GM21786 (cell line): ENCODE results near the gene LRRC8D.
A peak's percentile ranks its signal among the peaks of the same experiment; 100 is the strongest.
"Not testable (repeated sequence)": the region's sequence is repeated elsewhere in the genome, so short reads cannot be mapped to it uniquely, and the experiment has no call there.

Experiments
- ATAC-seq: cut with Tn5 transposase; IDR thresholded peaks from one replicate; pipeline ENCODE4 v1.9.1; 2021; ENCODE audit not compliant: unreplicated experiment

Gene LRRC8D

DNA sequence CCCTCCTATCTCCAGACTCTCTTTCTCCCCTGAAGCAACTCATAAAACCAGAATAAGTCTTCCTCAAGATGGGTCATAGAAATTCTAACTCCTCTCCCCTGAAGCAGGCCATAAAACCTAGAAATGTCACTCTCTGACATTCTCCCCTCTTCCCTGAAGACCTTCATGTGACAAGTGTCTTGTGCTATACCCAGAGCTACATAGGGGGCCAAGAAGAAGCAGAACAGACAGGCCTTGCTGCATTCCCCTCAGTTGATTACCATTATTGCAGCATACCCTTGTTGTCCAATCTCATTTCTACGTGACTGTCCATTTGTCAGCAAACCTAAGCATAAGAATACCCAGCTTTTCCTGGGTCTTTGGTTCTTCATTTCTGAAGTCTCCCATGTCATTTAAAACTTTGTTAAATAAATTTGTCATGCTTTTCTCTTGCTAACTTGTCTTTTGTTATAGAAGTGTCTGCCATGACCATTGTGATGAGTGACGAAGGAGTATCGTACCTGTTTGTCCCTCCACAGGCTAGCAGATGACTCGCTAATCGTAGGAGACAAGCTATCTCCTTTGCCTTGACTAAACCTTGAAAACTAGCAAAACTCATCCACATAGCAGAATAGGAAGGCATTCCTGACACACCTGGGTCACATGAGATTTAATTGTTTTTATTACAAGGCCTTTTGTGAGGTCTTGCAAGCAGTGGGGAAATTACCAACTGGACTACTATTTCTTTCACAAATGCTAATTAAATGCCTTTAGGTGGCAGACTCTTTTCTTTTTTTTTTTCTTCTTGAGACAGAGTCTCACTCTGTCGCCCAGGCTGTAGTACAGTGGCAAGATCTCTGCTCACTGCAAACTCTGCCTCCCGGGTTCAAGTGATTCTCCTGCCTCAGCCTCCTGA is 134.7 kb downstream of the LRRC8D start:
- no peak for ATAC-seq

DNA sequence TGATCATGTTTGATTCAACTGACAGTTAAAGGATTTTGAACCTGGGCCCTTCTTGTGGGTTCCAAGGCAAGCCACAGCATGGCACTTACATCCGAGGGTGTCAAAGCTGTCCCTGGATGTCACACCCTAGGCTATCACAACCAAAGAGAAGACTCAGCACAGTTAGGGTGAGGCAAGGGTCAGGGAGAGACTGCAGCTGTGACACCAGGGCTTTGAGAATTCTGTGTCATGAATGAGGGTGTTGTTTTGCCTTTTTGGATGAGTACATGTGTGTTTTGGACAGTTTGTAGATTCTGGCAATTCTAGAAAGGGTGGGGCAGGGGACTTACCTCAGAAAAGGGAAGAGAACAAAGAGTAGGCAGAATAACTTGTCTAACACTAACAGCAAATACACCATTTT is 136.3 kb downstream of the LRRC8D start:
- no peak for ATAC-seq

- ATAC-seq, result no peak
These were observed 138.2 kb downstream of the LRRC8D start for GRCh38 chr1:89958851-89959654.

DNA sequence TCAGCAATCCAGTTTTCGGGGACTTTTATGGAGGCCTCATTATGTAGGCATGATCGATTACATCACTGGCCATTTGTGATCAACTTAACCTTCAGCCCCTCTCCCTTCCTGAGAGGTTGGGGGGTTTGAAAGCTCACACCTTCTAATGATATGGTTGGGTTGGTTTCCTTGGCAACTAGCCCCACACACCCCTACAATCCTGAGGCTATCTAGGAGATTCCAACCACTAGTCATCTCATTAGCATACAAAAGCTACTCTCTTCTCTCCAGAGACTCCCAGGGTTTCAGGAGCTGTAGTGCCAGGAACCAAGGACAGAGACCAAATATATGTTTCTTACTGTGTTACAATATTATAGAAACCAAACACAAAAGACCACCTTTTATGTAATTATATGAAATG is 138.9 kb downstream of the LRRC8D start:
- no peak for ATAC-seq

DNA sequence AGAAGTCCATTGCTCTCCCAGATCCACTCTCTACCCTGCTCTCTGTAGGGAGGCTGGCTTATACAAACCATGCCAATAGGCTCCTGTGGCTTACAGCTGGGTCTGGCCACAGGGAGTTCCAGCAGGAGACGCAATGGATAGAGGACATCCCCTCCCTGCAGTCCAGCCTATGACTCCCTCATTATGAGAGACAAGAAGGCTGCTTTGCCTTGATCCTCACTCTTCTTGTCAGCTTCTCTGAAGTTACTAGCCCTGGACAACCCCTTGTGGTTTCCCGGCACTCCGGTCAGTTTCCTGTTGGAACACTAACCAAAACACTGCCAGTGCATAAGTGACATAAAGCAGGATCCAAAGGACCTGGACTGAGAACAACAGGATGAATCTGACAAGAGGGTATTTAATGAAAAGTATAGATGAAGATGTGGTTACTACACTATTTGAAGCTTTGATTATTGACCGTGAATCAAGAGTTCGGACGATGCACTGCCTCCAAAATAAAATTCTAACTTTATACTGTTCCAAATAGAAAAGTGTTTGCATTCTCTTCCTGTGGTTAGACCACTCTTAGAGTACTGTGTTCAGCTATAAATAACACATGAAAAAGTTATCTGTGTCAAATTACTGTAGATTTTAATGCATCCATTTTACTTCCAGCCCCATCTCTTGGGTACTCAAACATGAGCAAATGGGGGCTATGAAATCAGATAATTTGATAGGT is 141.4 kb downstream of the LRRC8D start:
- no peak for ATAC-seq

DNA sequence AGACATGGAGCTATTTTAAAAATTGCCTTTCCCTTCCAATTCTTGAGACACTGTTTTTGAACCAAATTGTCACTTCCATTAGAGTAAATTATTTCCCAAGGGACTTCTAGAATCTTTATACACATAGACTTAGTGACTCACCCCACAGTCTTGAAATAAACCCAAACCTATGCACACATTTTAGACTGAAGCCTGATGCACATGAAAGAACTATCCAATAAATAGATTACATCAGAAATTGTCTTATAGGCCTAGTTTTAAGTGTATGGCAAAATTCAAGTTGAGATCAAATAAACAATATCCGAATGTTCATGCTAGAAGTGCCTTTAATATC is 141.9 kb downstream of the LRRC8D start:
- ATAC-seq, result no peak

- no peak for ATAC-seq
These were observed 144.4 kb downstream of the LRRC8D start for GRCh38 chr1:89965193-89965768.

DNA sequence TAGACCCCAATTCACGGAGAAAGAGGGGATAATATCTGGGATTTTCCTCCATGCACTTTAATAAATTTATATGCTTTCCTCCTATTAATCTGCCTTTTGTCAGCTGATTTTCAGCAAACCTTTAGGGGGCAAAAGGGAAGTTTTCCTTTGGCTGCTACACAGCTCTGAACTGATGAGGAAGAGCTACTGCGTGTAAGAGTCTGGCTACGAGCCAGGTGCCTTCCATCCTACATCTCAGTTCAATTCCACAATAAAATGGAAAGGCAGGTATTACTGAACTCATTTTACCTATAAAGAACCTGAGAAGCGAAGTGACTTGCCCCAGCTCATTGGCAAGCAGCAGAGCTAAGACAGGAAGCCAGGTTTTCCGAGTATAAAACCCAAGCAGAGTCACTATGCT is 145.8 kb downstream of the LRRC8D start:
- no peak for ATAC-seq

DNA sequence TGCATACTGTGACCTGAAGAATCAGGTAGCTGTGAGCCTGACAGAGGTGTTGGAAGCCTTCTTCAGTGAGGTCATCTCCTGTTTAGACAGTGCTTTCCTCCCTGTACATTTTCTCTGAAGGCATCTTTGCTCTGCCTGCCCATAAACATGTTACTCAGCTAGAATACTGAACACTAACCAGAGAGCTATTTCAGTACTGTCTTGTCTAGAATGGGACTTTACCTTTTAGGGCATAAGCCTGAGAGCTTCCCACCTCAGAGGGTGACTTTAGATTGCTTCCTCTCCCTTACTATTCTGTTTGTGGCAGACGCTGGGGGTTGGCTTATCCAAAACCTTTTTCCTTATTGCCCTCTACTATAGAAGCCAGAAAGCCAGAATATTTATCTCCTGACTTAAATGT is 150.8 kb downstream of the LRRC8D start:
- peak; percentile 73 for ATAC-seq

- ATAC-seq, result no peak
These were observed 151.2 kb downstream of the LRRC8D start for GRCh38 chr1:89972024-89972423.

DNA sequence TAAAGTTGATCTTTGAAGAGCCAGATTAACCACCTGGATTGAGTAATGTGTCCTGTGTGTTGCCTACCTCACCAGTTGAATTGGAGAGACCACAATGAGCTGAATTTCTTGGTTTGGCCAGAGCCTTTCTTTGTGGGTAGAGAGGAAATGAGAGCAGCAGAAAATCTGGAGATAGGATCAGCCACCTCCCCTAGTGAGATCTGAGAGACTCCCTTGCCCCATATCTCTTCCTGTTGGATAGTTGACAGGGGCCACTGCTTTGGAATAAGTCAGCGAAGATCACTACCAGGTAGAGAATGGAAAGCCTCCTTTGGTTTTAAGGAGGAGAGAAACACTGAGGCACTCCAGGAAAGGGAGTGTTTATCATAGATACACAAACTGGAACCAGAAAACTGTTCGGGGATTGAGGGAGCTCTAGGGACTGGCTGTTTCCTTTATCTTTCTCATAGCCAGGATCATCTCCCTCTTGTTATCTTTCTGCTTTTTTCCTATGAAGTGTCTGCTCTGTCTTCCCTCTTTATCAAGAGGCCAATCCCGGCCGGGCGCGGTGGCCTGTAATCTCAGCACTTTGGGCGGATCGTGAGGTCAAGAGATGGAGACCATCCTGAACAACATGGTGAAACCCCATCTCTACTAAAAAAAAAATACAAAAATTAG is 152.8 kb downstream of the LRRC8D start:
- no peak for ATAC-seq

- no peak for ATAC-seq
These were observed 153.4 kb downstream of the LRRC8D start for GRCh38 chr1:89974256-89974655.

DNA sequence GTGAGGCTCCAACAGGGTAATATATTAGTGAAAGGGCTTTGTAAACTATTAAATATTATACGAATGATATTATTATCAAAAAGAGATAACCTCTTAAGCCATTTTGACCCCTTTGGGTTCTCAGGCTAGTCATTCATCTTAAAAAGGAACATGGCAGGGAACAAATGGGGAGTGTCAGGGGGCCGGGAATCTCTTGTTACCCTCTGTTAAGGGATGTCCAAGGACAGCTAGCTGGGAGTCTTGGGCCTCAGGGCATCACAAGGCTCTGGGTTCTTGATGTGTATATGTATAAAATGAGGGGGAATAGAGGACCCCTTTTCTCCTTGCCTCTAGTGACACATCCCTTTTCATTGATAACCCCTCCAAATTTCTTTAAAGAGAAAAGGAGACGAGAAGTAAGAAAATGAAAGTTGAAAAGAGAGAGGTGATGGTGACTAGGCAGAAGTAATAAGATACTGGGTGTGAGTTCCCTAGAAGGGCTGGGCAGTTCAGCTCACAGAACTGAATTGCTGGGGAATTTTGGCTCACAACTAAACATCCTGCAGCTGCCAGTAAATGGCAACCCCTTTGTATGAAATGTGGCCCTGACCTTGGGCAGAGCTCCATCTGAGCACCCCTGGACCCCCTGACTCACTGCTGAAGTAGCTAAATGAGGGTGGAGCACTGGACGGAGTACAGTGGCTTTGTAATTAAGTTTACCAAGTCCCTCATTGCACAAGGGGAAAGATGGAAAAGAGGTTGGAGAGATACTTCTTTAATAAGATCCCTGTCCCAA is 154.1 kb downstream of the LRRC8D start:
- ATAC-seq, result no peak

DNA sequence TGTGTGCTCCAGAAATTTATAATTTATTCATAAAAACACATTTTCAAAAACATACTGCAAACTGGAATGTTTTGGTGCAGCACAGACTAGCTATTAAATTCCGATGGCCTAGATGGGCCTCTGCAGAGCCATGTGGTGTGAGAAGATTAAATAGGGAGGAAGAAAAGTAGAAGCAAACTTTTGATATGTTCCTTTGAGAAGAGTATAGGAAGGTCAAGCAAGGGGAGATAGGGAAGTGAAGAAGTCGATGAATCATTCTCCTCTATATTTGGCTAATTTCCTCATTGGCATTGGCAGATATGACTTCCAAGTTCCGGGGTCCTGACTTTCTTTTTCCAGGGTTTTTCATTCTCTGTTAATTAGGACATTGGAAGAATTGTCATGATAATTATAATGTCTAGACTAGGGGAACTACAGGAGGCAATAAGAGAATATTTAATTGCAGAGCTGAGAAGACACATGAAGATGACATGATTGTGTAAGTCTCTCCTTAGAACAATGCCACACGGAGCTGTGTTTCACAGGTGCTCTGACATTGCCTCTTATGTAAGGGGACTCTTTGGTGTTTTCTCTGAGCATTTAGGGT is 154.8 kb downstream of the LRRC8D start:
- ATAC-seq, result no peak

DNA sequence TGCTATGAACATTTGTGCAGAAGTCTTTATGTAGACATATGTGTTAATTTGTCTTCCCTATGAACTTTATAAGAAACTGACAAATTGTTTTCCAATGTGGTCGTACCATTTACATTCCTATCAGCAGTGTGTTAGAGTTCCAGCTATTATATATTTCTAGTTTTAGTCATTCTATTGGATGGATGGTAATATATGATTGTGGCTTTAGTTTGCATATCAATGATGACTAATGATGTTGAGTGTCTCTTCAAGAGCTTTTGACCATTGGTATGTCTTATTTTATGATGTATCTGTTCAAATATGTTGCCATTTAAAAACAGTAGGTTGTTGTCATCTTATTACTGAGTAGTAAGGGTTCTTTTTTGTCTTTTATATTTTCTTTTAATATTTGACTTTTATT is 157.9 kb downstream of the LRRC8D start:
- no peak for ATAC-seq

GRCh38 chr1:89980605-89981004 is 159.8 kb downstream of the LRRC8D start:
- ATAC-seq, result no peak

- ATAC-seq, result not testable (repeated sequence)
These were observed 162.0 kb downstream of the LRRC8D start for GRCh38 chr1:89982846-89983245.

DNA sequence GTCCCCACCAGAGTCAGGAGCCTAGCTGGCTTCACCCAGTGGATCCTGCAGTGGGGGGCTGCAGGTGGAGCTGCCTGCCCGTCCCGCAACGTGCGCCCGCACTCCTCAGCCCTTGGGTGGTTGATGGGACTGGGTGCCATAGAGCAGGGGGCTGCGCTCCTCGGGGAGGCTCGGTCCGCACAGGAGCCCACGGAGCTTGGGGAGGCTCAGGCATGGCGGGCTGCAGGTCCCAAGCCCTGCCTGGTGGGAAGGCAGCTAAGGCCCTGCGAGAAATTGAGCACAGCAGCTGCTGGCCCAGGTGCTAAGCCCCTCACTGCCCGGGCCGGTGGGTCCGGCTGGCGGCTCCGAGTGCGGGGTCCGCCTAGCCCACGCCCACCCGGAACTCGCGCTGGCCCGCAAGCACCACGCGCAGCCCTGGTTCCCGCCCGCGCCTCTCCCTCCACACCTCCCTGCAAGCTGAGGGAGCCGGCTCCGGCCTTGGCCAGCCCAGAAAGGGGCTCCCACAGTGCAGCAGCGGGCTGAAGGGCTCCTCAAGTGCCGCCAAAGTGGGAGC is 163.8 kb downstream of the LRRC8D start:
- not testable (repeated sequence) for ATAC-seq

GRCh38 chr1:89986020-89986419 is 165.2 kb downstream of the LRRC8D start:
- ATAC-seq, result no peak
